GM11168 (cell line): ENCODE data around the gene PLXNA2.

Source experiments
- in situ Hi-C: fragments of 300-500 bp; cut with MboI; formaldehyde crosslinking; loops from one replicate; pipeline ENCODE4 v1.12.0; 2022; ENCODE audit warnings: low sequenced_read_pairs; ENCODE audit not compliant: unreplicated experiment

PLXNA2 gene

DNA sequence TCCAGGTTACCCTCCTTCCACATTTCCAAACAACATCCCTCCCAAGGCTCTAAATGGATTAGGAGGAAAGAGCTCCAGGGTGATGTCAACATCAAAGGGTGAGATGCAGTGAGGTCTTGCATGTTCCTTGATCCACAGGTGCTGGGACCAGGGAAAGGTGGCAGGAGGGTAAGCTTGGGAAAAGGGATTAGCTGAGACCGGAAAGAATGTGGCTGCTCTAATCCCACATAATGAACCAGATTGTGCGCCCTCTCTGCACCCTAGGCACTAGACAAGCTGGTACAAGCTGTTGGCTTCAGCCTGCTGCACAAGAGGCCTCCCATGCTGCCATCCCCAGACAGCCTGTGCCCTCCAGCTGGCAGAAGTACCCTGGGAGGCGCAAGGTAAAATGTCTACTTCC, 34.9 kb downstream of the PLXNA2 start:
- in situ Hi-C loops = no loop called here

DNA sequence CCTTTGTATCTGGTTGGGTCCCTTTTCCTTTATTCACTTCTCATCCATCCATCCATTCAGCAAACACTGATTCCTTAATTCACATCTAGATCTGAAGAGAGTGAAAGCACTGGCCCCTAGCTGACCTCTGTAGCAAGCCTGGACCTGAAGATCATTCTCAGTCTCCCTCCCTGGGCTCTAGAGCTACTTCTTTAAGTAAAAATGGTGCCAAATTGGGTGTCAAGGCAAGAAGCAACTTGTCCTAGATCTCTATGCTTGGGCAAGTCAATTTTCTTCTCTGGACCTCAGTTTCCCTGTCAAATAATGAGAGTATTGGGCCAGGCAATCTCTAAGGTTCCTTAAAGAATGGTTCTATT, 36.1 kb downstream of the PLXNA2 start:
- in situ Hi-C loops = no loop called here

DNA sequence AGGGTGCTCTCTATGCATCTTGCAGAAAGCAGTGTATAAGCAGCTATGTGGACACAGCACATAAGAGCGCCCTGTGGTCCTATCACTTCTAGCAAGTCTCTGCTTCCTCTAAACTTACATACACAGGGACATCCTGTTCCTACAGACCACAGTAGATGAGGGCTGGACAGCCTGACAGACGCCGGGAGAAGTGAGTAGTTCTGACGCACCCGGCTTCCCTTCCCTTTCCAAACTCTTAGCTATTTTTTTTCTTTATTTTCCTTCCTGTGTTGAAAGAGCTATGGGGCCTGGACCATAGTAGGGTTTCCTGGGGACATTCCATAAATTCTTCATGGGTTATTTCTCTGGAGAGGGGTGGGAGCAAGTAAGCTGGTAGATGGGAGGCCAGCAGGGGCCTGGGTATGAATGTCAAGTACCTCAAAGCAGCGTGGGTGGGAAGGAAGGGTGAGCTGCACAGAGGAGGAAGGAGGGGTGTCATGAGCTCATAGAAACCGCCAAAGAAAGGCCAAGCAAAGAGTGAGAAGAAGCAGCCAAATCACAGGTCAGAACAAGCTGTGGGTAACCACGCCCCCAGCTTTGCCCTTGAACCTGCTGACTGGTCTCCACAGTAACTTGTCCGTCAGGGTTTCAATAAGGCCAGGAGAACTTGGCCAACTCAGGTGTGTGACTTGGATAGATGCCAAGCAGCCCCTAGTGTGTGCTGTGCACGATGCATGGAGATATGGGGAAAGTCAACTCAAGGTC, 36.6 kb downstream of the PLXNA2 start:
- in situ Hi-C loops = no loop called here

DNA sequence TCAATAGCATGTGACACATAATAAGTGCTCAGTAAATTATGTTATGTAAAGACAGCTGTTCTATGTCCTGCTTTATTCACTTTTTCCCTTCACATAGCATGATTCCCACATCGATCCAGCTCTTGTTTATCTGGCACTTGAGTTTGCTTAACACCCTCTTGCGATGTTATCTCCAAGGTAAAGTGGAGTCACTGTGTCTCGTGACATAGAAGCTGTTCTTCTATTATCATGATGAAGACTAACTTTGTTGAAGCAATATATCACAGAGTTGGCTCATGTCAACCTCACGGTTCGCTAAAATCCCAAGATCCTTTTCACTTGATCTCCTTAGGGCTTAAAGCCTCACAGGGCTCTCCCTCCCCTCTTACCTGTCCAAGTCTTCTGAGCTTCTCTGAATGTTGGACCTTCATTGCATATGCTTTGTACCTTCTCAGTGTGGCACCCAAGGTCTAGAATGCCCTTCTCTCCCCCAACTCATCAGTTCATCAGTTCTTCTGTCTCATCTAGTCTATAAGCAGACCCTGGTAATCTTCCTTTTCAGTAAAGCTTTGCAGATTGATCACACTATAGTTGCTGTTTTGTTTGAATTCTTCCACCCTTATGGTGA, 38.0 kb downstream of the PLXNA2 start:
- in situ Hi-C loops = no loop called here

DNA sequence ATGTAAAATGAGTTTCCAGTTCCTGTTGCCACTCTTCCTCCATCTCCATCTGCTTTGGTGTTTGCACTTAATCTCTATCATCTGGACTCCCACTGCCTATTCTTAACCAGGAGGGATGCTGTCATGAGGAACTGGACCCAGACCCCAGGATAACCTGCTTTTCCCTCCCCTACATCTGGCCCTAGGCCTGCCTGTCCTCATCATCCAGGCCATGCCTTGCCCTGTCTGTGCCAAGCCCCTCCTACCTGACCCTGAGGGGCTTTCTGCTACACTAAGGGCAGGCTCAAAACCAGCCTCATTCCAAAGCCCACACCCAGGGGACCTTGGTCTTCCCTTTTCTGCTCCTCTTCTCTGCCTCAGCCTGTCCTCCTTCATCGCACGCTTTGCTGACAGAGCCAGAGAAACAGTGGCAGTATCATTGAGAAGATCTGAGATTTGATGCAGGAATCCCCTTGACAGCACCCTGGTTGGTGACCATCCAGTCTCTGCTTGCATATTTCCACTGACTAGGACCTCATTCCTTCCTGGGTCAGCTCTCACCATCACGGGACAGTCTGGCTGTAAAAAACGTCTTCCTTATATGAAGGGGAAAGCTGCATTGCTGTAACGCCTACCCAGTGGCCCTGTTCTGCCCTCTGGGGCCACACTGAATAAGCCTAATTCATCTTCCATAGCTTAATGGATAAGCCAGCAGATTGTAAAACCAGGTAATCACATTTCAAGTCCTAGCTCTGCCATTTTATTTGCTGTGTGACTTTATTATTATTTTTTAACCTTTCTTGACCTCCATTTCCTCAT, 38.8 kb downstream of the PLXNA2 start:
- in situ Hi-C loops = no loop called here

DNA sequence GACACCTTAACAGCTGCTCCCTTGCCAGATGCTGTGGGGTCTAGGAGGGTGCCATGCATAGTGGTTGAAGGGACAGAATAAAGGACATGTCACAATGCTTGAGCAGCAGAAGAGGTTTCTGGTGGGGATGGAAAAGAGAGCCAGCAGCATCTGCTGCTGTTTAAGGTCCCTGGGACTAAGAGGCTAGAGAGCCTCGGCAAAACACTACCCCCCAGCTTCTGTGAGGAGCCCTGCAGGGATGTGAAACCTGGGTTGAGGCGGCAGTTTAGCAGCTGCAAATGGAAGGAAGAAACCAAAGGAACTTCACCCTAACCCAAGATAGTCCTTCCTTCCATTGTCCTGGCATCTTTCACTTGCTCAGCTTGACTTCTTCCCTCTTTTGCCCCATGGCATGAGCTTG, 39.4 kb downstream of the PLXNA2 start:
- in situ Hi-C loops = no loop called here

DNA sequence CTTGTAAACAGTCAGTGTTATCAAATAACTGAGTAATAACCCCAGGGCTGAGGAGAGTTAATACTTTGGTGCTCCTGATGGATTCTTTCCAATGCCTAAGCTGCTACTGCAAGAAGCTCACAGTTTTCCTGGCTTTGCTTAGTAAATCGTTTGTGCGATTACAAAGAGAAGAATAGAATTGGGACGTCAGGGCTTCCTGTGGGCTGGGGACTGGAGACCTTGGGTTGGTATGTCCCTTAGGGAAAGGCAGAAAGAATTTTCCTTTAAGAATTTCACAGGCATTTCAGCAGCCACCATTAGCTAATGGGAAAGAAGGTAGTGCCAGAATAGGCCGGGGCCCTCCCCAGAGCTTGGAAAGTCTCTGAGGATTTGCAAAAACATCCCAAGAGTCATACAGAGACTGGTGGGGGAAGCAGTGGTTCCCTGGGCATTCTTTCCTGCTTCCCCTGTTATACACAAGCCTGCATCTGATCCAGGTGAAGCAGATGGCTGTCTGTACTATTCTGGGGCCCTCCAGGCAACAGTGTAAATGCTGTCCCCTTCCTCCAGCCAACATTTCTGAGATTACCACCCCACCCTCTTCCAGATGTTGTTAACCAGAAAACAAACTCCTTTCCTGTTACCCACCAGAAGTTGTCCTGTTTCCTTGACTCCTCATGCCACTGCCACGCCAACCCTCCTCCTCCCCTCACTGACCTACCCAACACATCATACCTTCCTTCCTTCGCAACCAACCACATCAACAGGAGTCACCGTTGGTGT, 40.2 kb downstream of the PLXNA2 start:
- in situ Hi-C loops = no loop called here

DNA sequence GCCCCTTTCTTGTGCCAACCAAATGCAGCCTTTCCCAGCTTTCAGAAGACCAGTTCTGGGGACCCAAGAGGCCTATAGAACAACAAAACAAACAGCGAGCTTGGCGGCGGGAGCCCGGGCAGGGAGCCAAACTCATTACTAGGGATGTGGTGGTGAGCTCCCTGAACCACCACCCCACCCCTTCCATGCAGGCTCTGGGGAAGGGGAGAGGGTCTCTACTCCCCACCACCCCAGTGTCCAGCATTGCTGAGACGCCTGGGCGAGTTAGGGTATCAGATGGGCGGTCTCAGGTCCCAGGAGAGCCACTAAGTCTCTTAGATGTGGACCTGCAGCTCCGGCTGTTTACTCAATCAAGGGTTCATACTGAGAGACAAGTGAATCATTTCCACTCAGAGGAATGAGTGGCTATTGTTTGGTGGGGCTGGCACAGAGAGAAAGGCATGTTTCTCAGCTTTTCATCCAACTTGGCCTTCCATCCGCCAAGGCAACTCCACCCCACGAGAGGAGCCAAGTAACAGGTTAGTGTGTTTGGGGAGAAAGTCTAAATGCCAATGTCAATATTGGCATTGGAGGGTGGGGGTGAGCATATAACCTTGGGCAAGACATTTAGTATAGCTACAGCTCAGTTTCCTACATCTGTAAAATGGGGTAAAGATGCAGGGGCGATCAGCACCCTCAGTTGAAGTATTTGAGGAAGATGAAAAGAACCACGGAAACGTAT, 40.9 kb downstream of the PLXNA2 start:
- in situ Hi-C loops = no loop called here

DNA sequence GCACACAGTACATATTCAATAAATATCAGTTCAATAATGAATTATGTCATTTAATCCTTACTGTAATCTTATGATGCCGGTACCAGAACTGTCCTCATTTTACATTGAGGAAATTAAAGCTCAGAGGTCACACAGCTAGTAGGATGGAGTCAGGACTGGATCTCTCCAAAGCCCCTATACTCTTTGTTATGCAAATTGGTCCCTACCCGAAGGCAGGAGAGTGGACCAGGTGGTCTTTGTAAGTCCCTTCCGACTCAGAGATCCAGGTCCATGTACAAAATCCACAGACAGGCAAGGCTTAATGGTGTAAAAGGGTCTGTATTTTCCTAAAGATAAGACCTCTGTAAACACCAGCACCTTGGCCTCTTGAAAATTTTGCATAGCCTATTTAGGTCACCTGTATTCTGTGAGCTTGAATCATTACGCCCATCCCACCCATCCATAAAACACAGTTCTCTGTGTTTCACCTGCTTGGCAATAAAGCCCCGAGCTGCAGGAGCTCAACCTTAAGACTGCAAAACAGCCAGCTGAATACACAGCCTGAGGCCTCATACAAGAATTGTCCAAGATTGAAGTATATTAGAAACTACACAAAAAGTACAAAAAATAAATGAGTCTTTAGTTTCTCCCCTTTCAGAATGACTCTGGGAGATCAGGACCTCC, 41.7 kb downstream of the PLXNA2 start:
- in situ Hi-C loops = no loop called here

DNA sequence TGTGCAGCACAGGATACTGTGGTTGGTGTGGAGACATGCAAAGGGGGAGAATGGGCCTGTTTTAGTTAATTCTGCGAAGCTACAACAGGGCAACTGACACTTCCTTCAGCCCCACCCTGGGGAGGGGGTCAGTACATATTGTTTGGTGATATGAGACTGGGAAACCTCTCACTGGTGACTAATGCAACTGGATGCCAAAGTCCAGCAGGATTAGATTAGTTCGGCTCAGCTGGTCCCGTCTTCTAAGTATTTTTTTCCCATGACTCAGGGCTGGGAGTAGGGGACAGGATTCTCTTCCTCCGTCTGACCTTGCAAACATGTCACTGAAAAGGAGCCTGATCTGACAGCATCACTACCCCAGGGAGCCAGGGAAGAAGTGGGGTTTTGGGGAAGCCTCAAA, 43.0 kb downstream of the PLXNA2 start:
- in situ Hi-C loops = no loop called here

DNA sequence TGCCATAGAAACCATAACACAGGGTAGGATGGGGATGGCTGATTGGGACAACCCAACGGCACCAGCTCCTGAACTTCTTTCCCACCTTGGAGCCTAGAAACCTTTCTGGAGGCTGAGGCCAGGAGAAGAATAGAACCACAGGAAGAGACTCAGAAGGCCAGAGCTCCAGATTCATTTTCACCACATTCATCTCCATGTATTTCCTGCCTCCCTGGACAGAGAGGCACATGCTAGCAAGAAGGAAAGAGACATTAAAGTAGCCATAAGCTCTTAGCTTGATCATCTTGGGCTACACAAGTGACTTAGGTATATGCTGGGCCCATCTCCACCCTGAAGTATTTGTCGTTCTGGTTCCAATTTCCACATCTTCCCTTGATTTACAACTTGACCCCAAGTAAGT, 44.1 kb downstream of the PLXNA2 start:
- in situ Hi-C loops = no loop called here

DNA sequence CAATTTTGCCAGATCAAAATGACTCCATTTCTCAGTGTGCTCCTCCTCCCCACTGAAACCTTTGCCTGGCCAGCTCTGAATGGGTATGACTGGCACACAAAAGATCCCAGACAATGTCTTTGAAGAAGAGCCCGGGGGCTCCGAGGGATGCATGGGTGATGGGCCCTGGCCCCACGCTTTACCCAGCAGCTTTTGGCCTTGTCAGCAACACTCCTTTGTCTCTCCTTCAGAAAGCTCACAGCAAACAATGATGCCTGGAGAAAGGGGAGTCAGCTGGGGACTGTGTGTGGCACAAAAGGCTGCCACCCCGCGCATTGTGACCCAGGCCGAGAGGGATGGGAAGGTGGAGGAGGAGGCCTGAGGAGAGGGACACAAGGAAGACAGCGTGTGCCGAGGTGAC, 45.9 kb downstream of the PLXNA2 start:
- in situ Hi-C loops = no loop called here

DNA sequence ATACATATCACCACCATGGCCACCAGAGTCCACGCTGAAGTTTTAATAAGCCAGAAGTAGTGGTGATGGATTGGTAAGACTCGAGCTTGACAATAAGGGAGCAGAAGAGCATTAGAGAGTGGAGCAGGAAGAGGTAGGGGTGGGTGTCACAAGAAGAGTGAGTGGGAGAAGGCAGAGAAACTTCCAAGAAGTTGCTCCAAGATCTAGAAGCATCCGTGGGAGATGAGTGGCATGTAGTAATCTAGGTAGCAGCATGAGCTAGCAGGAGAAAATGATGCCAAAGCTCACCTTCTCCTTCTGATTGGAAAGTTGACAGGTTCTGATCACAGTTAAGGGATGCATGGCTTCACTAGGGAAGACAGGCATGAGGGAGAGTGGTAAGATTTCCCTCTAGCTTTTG, 49.2 kb downstream of the PLXNA2 start:
- in situ Hi-C loops = no loop called here

DNA sequence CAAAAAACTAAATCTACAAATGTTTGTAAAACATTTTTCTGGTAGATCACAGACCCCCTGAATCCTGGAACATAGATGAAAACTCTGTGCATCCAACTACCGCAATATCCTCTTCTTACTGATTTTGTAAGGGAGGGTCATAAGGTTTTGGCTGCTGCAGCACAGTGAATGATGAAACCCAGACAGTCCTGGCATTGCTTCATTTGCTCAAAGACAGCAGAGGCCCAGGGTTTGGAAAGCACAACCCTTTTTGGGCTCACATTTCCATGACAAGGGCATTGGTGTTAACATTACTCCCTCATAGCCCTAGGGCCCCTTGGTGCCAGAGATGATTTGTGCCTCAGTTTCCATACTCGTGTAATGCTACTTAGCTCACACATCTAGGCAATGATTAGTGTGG, 51.2 kb downstream of the PLXNA2 start:
- in situ Hi-C loops = no loop called here

DNA sequence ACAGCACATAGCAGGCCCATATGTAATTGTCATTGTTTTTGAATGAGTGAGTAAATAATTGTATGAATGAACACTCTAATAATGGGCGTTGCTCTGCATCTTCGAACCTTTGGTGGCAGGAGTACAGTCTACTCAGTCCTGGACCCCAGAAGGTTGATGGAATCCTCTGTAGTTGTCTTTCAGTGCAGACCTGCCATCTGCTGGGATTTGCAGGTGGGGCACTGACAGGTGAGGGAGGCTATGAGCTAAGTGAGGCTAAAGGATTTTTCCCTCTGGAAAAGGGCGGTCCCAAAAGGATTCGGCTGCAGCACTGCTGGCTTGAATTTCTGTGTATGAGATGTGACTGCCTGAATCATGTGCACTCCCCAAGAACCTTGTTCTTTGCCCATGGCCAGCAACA, 53.4 kb downstream of the PLXNA2 start:
- in situ Hi-C loops = no loop called here

DNA sequence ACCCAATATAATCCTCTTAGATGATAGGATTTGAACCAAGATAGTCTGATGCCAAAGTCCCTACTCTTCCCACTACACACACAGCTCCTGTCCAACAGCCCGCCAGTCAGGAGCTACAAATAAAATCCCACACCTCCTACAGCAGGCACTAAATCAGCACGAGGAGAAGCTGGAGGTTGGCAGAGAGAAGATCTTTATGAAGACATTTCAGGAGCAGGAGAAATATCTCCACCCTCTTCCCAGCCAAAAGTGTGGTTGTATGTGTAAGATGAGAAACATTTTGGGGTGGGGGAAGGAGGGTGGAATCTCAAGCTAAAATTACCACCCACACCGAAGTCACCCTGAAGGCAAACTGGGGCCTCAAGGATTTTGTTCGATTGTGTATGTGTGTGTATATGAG, 54.5 kb downstream of the PLXNA2 start:
- in situ Hi-C loops = no loop called here

DNA sequence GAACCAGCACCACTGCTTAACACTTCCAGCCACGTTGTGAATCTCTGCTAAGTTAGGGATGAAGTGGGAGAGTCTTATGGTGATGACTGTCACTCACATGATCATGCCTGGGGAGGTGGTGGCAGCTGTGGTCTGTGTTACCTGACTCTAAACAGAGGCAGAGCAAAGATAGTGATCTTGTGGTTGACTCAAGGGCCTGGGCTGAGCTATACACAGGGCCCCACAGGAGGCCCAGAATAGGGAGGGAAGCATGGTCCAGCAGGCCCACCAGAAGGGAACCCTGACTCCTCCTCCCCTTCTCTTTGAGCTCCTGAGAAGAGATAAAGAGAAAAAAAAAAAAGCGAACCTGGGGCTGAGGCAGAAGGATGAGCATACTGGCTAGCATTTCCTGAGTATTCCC, 55.0 kb downstream of the PLXNA2 start:
- in situ Hi-C loops = no loop called here

DNA sequence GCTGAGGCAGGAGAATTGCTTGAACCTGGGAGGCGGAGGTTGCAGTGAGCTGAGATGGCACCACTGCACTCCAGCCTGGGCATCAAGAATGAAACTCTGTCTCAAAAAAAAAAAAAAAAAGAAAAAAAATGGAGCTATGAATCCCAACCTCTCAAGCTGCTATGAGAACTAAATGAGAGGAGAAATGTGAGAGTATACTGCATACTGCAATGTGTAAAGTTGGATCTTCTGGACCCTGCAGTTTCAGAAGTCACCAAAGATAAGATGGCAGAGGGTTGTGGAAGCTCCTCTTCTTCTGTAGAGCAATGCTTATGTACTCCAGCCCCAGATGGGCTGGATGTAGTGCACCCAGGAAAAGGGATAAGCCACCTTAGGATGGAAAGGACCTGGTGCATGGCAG, 55.6 kb downstream of the PLXNA2 start:
- in situ Hi-C loops = no loop called here

DNA sequence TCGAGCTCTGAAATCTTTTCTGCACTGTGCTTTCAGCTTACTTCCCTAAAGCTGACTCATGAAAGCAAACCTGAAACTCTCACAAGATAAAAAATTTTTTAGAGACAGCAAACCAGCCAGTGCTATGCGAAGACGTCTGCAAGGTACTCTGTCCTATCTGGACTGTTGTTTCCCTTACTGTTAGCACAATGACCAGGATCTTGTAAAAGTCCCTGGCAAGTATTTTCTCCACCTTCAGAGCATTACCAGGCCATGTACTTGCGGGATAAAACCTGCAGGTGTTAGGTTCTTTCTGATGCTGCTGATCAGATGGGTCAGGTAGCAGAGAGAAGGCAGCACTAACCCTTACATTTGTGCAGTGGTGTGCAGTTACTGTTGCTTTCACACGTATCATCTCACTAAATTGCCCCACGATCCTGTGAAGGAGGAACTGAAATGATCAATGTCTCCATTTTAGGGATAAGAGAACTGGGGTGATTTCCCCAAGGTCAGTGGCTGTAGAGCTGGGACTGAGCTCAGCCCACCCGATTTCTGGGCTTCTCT, 56.6 kb downstream of the PLXNA2 start:
- in situ Hi-C loops = no loop called here
